GM18868 (cell line): ENCODE results near the gene PPFIBP2.

ENCODE experiments used
- ATAC-seq: cut with Tn5 transposase; IDR thresholded peaks from one replicate; pipeline ENCODE4 v1.9.1; 2021; ENCODE audit warnings: mild to moderate bottlenecking, moderate library complexity; ENCODE audit not compliant: unreplicated experiment

PPFIBP2 gene

DNA sequence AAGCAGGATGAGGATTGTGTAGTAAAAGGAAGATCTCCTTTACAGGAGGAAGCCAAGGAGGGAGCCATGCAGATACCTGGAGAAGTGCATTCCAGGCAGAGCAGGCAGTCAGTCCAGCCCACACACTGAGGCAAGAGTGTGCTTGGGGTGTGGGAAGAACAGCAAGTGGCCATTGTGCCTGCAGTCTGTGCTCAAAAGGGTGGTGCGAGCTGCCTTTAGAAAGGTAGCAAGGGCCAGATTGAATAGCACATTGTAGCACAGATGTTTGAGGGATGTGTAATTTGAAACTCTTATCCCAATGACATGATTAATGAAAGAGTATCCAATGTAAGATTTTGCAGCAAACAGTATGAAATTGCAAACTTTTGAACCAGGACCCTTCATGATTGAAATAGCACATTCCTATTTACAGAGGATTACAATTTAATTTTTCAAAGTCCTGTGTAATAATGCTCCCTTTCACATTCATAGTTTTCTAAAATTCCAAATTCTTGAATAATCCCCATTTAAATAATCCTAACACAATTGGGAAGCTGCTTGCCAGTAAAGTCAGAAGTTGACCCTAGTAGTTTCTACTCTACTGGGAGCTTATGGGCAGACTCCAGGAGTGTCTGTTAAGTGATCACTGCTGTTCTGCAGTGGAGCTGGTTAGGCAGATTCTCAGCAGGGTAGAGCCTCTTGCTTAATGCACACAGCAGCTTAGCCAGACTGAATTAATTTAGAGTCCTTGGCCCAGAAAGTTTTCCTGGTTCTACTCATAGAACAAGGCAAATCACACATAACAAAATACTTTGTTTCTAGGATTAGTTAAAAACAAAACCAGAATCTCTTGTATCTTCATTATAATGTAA lies 81.4 kb downstream of the PPFIBP2 start:
- no peak for ATAC-seq

DNA sequence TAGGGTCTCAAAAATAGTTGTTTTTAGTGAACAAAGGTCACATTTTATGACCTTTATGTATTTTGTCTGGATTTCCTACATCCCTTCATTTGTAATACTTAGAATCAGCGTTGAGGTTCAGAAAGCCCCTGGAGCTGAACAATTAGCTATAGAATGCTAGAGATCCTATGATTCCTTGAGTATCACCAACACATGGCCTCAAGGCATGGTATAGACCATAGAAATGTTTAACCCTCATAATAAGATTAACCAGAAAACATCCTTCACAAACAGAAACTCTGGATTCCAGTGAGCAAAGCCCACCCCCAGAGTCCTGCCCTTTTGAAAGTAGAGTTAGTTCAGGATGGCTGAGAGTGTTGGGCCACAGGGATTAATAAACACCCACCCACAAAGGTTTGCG lies 82.2 kb downstream of the PPFIBP2 start:
- ATAC-seq: no peak

- ATAC-seq: no peak
Observed at GRCh38 chr11:7596975-7597391, 83.2 kb downstream of the PPFIBP2 start.

GRCh38 chr11:7597620-7598019 lies 83.8 kb downstream of the PPFIBP2 start:
- ATAC-seq: no peak

GRCh38 chr11:7599209-7599608 lies 85.4 kb downstream of the PPFIBP2 start:
- ATAC-seq: no peak

- ATAC-seq: no peak
Observed at GRCh38 chr11:7600205-7600775, 86.5 kb downstream of the PPFIBP2 start.

- ATAC-seq: no peak
Observed at GRCh38 chr11:7603031-7603781, 89.4 kb downstream of the PPFIBP2 start.

- ATAC-seq: no peak
Observed at GRCh38 chr11:7604331-7604955, 90.6 kb downstream of the PPFIBP2 start.

- ATAC-seq: no peak
Observed at GRCh38 chr11:7605186-7605943, 91.6 kb downstream of the PPFIBP2 start.

- no peak for ATAC-seq
Observed at GRCh38 chr11:7606496-7606895, 92.7 kb downstream of the PPFIBP2 start.

DNA sequence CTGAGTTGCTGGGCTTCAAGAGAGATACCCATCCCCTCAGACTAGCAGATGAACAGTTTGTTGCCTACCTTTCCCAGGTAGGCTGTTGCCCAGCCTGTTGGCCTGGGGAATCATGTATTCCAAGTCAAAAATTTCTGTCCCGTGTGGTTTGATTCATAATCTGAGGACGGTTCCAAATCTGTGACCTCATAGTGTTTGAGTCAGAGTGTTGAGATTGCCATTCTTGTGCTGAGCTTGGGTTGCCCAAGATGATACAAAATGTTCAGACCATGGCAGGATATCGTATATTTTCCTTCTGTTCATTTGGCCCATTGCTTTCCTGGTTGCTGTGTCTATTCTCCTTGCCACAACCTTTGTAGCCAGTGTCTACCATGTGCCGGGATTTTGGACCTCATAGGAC lies 95.2 kb downstream of the PPFIBP2 start:
- ATAC-seq: no peak

- ATAC-seq: no peak
Observed at GRCh38 chr11:7609521-7609920, 95.7 kb downstream of the PPFIBP2 start.

DNA sequence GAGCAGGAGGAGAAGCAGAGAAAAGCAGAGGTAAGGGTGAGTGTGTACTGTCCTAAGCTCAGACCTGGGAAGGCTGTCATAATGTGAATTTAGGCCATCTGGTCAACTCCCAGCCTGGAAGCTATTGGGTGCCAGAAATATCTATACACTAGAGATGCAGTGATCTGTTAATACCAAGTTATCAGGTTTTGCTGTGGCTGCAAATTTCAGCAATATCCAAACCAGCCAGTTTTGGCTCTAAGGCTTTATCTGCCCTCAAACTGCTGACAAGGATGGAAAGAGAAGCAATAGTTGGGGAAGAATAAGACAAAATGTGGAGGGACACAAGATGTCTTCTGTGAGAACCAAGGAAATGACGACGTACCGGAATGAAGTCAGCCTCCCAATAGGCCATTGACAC lies 96.6 kb downstream of the PPFIBP2 start:
- no peak for ATAC-seq

- no peak for ATAC-seq
Observed at GRCh38 chr11:7611411-7611810, 97.6 kb downstream of the PPFIBP2 start.

DNA sequence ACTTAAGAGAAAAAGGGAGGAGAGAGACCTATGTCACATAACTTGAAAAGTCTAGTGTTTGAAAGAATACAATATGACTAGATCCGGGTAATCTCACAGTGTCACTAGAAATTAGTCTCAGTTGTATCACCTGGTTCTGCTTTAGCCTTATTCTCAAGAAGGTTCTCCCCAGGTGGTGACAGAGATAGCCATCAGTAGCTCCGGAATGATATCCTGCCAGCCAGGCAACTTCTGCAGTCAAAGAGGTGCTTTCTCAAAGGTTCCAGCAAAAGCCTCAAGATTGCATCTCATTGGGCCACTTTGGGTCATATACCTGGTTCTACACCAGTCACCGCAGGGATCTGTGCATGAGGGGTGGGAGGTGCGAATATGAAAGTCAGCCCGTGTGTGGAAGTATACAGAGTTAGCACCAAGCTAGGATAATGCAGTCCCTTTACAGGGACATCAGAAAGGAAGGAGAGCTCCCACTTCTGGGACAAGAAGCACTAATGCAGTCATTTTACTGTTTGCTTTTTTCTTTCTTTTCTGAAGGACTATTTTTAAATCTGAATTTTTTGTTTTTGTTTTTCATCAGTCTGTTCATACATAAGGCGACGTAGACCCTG lies 98.4 kb downstream of the PPFIBP2 start:
- ATAC-seq: no peak

GRCh38 chr11:7612661-7613393 lies 99.0 kb downstream of the PPFIBP2 start:
- ATAC-seq: no peak

DNA sequence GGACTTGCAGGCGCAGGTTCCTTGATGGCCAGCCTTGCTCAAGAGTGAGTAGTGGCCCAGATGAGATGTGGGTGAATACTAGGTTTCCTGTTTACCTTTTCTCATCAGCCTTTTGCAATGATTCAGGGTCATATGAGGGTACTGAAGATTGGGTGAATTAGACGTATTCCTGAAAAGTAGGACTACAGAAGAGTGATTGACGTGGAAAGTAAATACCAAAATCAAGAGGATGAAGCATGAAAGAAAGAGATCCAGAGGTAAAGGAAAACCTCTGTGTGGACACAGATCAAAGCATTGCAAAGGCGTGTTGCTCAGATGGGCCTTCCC lies 99.6 kb downstream of the PPFIBP2 start:
- ATAC-seq: no peak

- ATAC-seq: no peak
Observed at GRCh38 chr11:7614656-7615055, 100.9 kb downstream of the PPFIBP2 start.

DNA sequence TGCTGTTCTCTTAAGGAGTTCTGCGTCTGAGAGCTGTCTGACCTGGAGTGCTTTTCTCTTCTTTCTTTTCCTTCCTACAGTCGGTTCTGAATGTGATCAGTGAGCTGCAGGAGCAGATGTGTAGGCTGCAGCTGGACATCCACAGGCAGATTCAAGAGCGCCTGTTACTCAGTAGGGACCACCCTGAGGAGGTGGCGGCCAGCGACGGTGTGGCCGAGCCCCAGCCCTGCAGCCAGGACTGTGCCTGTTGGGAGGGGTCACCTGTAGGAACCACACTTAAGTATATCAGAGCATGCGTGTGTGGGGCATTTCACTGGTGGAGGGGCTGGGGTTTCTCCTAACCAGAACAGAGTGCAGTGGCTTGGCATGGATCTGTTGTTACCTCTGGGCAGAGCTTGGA lies 103.2 kb downstream of the PPFIBP2 start:
- no peak for ATAC-seq

DNA sequence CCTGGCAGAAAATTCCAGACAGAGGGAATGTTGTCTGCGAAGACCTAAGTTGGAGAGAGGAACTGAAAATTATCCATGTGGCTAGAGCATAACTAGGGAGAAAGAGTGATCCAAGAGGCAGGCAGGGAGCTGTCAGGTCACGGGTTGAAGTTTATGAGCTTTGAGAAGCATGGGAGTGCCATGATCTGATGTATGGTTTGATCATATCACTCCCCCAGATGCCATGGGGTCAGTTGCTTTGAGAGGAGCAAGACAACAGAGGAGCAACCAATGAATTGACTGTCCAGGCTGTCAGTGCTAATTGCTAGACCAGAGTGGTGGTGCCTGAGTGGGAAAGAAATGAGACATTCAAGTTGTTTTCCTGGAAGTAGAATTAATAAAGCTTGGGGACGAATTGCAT lies 105.5 kb downstream of the PPFIBP2 start:
- no peak for ATAC-seq
